Amygdala (tissue), 56 donors: ENCODE measurements around the gene CCDC186.
A peak's percentile ranks its signal among the peaks of the same experiment; 100 is the strongest.
"Not testable (repeated sequence)": the region's sequence is repeated elsewhere in the genome, so short reads cannot be mapped to it uniquely, and the experiment has no call there.

Experiments used
- DNase-seq, 56 donors: peaks; one replicate each; lab custom pipeline; 2025; lab: John Stamatoyannopoulos, UW

The CCDC186 gene

DNA sequence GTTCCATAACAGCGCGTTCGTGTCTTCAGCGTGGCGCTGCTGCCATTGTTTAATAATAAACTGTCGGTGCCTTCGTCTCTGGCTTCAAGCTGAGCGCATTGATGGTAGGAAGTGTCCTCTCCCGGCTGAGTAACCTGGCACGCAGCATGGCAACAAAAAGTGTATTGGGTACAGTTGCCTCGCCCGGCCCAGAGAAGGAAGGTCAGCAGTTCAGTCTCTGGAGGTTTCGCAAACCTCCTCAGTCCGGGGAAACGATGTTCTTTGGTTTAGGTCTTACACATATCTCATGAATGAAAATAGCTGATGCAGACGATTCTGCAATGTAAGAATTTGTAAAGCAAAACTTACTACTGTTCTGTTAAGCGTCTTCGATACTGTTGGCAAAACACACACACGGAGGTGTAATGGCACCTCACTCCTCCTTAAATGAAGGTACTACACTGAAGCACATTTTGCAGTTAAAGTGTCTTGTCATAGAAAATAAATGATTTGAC lies 739 bp upstream of the CCDC186 start:
- DNase-seq = peak in 28 of 56 donors; percentile 2 to 63 (median 38)

DNA sequence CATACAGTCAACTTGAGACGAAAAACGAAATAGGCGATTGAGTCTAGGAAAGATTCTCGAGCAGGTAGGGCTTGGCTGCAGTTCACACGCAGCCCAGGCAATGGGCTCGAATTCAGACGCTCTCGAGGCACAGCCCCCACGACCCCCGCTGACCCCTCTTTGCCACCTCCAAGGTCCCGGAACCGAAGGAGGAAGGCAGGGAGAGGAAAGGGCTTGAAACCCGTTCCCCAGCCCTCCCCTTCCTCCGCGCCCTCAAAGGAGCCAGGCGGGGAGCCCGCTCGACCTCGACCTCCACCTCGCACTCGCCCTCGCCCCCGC lies 441 bp downstream of the CCDC186 start:
- peak in 2 of 56 donors; percentile 36 to 38 for DNase-seq

DNA sequence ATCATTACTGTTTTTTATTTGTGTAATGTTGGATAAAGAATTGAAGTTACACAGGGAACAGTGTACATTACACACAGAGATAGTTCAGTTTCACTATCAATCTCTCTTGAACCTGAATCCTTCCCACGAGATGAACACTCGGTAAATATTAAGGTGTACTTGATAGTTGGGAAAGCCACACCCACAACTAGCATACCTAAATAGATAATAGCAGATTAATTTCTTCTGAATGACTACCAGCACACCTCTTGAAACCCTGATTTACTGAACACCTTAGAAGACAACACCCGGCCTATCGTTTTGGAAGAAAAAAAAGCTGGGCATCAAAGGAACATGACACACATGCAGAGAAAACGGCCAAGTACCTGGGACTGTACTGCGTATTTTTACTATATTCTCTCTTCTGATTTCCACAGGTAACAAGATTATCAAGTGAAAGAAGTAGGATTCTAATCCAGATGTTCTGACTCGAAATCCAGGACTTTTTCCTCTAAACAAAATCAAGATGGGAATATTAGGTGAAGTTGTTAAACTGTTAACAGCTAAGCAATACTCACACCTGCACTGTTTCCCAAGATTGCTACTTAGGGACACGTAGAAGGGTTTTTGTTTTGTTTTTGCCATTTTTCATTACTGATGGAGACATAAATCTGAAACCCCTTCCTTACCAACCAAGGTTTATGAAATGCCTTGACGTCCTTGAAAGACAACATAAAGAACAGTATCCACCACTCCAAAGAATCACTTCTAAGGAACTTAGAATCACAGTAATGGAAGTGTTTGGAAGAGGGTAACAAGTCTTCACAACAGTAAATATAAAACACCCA lies 1.0 kb downstream of the CCDC186 start:
- DNase-seq = peak in 1 of 56 donors; percentile 9

DNA sequence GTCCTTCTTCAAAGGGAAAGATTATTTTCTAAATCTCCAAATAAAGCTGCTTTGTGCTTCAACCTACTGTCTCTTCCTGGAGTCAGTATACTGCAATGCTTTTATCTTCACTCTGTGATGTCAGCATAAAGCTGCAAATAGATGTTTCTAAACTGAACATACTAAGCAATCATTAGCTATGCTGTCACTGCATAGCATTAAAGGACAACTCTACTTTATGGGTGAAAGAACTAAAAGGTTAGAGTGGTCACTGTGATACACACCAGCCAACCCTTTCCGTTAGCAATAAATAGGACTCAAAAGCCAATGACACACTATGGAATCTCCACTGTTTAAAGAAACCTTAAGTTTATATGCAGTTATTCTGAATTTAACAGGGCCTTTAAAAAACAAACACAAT lies 1.8 kb downstream of the CCDC186 start:
- no peak for DNase-seq

DNA sequence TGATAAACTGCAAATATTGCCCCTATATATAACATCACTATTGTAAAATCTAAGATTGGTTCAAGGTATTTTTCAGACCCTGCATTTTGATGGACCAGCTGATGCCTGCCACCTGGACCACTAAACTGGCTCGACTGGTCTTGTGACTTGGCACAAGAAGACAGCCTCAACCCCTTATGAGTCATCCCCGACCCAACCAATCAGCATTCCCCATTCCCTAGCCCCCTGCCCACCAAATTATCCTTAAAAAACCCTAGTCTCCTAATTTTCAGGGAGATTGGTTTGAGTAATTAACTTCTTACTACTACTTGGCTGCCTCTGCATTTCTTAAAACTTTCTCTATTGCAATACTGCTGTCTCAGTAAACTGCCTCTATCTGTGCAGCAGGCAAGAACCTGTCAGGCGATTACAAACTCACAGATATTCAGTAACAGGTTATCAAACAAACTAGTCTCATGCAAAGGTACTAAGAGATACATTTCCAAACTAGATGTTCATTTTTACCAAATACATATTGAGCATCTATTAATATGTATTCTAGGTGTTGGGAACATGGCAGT lies 5.5 kb downstream of the CCDC186 start:
- no peak for DNase-seq

DNA sequence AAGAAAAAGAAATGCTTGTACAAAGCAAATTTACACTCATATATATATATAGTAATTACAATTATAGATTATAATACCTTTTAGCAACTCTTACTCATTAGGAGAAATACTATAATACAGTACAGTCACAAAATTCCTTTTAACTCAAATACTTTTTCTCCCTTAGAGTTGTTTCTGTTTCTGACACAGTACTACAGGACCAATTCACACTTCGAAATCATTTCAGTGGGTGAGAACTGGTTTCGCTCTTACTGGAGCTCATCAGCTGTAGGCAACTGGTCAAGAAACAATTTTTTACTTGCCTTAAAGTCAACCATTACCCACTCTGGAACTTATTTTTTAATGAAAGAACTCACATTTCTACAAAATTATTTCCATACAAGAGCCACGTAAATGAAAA lies 6.0 kb downstream of the CCDC186 start:
- DNase-seq = no peak

DNA sequence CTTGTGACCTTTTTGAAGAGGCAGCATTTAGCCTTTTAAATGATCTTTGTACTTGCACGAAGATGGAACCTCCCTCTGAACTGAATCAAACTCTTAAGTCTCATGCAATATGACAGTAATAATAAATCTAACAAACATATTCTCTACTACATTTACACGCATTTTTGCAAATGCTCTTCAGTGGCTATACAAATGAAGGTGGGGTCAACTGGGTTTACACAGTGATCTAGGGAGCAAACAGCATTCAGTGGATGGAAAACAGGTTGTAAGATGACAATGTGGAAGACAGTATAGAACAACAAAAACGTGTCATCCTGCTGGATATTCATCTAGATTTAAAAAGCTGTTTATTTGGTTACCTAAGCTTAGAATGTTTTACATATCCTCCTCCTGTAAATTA lies 7.5 kb downstream of the CCDC186 start:
- no peak for DNase-seq

DNA sequence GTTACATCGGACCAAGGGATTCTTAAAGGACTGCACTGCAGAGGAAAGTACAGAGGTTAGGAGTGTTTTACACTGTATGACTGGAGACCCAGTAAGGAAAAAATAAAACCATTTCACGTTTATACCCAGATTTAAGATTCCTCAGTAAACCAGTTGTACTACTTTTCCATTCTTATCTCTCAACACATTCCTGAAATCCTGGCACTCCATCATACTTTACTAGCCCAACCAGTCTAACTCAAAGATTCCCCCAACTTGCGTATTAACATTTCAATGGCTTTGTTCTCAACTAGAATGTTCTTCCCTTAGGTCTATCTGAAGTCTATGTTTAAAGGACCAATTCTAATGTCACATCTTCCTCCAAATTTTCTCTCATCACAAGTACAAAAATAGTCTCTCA lies 8.0 kb downstream of the CCDC186 start:
- no peak for DNase-seq

DNA sequence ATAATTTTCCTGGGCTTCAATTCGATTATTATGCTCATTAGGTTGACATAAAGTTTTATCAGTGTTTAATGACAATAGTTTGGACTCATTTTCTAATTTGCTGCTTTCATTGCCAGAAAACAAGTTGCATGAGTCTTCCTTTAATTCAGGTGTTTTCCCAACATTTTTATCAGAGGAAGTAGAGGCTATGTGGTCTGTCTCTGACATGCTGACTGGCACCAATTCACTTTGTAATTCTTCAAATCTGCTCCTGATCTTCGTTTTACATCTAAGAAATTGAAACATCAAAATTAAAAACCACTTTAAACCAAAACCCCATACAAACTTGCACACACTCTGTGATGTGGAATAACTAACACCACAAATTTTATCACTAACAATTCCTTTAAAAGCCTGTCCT lies 10.9 kb downstream of the CCDC186 start:
- no peak for DNase-seq

DNA sequence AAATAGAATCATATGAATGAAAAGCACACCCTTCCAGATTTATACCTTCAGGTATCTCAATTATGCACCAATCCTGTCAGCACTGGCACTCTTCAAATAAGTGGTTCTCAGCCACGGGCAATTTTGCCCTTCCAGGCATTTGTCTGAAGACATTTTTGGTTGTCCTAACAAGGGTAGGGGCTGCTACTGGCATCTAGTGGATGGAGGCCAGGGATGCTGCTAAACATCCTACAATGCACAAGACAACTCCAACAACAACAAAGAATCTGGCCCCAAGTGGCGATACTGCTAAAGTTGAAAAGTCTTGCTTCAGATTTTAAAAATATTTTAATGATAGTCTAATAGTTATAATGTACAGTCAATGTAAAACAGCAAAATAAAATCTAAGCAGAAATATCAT lies 16.1 kb downstream of the CCDC186 start:
- no peak for DNase-seq

DNA sequence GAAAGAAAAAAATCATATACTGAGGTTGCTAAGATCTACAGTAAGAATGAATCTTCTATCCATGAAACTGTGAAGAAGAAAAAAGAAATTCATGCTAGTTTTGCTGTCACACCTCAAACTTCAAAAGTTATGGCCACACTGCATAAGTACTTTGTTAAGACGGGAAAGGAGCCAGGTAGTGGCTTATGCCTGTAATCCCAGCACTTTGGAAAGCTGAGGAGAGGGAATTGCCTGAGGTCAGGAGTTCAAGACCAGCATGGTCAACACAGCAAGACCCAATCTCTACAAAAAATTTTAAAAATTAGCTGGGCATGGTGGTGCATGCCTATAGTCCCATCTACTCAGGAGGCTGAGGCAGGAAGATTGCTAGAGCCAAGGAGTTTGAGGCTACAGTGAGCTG lies 22.1 kb downstream of the CCDC186 start:
- DNase-seq = no peak

DNA sequence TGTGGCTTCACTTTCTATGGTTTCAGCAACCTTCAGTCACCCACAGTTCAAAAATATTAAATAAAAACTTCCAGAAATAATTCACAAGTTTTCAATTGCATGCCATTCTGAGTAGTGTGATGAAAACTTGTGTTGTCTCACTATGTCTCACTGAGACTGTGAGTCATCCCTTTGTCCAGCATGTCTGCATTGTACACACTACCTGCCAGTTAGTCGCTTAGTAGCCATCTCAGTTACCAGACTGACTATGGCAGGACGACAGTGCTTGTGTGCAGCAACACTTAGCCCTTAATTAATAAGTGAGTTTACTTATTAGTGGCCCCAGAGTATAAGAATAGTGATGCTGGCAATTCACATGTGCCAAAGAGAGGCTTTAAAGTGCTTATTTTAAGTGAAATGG lies 22.5 kb downstream of the CCDC186 start:
- no peak for DNase-seq

DNA sequence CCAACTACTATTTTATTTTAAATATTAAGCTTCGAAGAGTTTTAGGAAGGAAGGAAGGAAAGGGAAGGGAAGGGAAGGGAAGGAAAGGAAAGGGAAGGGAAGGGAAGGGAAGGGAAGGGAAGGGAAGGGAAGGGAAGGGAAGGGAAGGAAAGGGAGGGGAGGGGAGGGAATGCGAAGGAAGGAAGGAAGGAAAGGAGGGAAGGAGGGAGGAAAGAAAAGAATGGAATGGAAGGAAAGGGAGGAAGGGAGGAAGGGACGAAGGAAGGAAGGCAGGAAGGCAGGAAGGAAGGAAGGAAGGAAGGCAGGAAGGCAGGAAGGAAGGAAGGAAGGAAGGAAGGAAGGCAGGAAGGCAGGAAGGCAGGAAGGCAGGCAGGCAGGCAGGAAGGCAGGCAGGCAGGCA lies 24.5 kb downstream of the CCDC186 start:
- not testable (repeated sequence) for DNase-seq

DNA sequence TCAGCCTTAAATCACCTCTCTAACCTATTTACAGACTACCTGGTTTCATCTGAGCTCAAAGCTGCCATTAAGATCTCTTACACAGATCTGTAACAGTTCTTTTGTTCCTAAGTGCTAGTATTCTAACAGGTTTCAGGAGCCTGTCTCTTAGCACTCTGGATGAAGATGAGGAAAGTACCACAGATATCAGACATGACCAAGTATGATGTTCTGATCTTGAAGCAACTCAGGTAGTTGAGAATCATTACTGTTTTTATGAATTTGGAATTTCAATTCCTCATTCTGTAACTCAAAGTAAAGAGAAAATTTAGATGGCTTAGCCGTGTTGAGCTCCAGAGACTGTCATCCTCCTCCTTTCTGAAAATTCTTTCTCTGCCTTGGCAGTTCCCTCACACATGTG lies 30.8 kb downstream of the CCDC186 start:
- DNase-seq = no peak

DNA sequence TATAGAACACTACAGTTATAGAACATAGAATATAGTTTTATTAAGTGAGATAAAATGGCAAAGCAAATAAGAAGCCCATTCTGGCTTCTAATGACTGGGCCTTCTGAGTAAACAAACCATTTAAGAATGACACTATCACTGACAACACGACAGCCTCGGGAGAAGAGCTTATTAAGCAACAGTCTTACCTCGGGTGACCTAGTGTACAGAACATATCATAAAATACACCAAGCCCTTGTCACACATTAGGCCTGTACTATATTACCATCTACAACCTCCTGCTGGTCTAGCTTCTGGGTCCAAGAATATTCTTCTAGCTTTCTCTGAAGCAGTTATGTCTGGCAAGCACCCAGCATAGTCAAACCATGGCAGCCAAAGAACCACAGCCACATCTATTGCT lies 32.0 kb downstream of the CCDC186 start:
- DNase-seq = no peak

DNA sequence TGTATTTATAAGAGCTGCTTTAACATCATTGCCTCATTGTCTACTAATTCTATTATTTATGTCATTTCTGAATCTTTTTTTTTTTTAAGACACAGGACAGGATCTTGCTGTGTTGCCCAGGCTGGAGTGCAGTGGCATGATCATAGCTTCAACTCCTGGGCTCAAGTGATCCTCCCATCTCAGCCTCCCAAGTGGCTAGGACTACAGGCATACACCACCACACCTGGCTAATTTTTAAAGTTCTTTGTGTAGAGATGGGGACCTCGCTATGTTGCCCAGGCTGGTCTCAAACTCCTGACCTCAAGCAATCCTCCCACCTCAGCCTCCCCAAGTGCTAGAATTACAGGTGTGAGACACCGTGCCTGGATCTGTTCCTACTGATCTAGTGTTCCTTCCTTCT lies 33.2 kb downstream of the CCDC186 start:
- not testable (repeated sequence) for DNase-seq

DNA sequence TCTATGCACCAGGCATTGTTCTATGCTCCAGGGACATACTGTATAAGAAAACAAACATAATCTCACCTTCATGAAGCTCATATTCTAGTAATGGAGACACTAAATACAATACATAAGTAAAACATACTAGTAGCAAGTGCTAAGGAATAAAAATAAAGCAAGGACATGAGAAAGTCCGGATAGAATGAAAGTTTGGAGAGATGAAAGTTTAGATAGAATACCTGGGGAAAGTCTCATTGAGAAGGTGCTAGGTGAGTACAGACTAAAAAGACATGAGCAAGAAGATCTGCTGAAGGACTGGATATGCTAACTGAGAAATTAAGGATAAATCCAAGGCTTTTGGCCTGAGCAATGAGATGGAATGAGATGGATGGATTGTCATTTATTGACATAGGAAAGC lies 34.0 kb downstream of the CCDC186 start:
- no peak for DNase-seq

DNA sequence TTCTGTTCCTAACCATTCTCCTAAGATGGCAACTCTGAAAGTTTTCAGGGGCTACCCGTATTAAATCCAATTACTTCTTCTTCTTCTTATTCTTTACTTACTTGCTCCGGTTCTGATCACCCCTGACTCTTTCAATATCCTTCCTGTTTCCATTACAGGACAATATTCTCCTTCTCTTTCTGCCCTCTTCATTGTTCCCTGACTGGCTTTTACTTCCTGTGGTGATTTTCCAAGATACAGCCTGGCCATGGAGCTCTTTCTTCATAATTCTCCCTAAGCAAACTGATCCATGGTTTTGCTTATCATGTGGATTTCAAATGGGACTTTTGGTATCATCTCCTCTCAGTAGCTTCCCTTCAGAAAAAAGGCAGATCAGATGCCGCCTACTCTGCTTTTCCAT lies 35.4 kb downstream of the CCDC186 start:
- DNase-seq = no peak

DNA sequence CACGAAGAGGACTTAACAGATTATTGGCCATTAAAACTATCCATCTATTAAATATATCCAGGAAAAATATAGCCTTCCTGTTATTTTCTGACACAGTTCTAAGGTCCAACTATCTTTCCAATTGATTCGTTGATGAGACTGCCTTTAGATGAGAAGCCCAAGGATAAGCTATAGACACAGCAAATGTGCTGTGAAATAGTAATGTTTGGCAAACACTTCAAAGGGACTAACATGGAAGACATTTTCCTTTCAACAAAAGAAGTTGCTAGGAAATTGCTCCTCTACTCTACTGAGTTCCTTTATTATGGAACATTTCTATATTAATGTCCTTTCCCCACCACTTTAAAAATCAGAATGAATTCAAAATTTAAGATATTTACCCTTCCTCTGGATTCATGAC lies 38.5 kb downstream of the CCDC186 start:
- DNase-seq = no peak

DNA sequence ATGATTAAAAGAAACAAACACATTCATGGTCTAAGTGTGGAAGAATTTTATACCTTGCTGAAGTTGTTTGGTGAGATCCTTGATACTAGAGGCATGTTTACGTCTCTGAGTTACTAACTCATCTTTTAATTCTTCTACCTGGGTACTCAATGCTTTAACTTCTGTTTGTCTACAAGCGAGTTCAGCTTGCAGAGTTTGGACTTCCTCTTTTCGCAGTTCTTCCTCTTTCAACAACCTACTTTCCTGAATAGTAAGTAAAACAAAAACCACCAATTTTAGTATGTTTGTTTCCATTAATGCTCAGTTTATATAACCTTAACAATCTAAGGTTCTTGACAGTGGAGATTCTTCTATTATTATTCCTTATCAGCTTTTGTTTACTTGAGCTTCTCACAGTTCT lies 42.9 kb downstream of the CCDC186 start:
- no peak for DNase-seq

DNA sequence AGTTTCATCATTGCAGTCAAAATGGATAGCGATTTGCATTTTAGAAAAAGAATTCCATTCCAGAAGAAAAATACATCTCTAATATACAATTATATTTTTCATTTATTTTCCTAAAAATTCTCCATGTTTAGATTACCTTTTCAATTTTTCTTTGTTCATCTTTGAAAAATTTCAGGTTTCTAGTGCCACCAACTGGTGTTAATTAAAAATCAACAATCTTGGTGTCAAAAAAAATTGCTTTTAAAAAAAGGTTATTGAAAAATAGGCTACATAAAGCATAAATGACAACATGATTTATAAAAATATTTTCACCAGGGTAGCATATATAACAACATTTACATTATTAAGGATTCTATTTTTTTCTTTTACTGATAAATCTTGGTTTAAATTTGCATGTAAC lies 53.0 kb downstream of the CCDC186 start:
- no peak for DNase-seq

DNA sequence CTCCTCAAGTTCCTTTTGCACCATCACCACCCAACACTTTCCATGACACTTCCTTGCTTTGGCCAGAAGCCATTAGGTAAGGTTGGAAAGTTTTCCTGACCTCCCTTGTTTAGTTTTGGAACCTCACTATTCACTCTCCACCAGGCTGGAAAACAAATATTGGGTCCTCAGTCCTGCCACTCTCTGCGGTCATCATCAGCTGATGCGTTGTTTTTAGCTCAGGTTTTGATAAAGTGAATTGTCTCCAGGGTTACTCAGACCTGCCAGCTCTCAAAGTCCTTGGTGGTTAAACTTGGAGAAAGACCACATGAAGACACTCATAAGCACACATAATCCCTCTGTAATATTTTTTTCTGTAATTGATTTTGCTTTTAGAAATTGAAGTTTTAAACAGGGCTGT lies 55.5 kb downstream of the CCDC186 start:
- DNase-seq = no peak

DNA sequence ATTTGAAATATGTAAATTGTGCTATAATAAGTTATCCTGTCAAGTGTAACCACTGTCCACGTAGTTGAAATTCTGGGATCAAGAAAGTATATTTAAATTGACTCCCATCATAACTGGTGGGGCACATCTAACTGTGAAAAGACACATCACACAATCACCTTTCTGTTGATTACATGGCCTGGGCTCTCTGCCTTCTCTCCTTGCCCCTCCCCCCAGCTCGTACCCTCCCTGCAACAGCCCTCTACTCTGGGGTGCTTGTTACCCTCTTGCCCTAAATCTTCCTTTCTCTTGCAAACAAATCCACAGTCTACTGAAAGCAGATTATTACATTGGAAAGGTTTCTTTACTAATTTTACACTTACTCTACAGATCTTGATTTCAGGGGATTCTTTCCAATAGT lies 56.3 kb downstream of the CCDC186 start:
- no peak for DNase-seq
